Natural killer cell (primary cell): ENCODE measurements around the gene SLC39A11. TPM values are rescaled to one million over a fixed set of nuclear protein-coding genes. Genes with fewer than 3 reads are reported as not detected.

ENCODE experiments used
- ATAC-seq, 3 donors: fragments of 150-1000 bp in 2 of 3; fragments of 200-7000 bp in 1 of 3; cut with Tn5 transposase; 1 replicate in 1 of 3; 2 replicates in 2 of 3; pipeline ENCODE4 v1.10.0; 2021; ENCODE audit warnings: mild to moderate bottlenecking in 2 of 3, moderate library complexity in 2 of 3
- DNase-seq, 2 donors: peaks; one replicate each; pipeline versions ENCODE4 v3.0.0 to v3.0.0-alpha.2; 2013 to 2021; ENCODE audit warnings: mixed read lengths in 1 of 2
- H3K27ac ChIP-seq: one replicate; pipeline ENCODE4 v1.5.1; 2013; ENCODE audit warnings: mild to moderate bottlenecking, low read length
- H3K27me3 ChIP-seq: one replicate; pipeline ENCODE4 v1.6.1; 2013; ENCODE audit warnings: low read length; ENCODE audit not compliant: control insufficient read depth, insufficient read depth
- H3K36me3 ChIP-seq: one replicate; pipeline ENCODE4 v1.6.1; 2013; ENCODE audit warnings: low read length; ENCODE audit not compliant: control insufficient read depth, insufficient read depth
- H3K4me1 ChIP-seq: one replicate; pipeline ENCODE4 v1.6.1; 2013; ENCODE audit warnings: low read length; ENCODE audit not compliant: control insufficient read depth, insufficient read depth
- H3K4me3 ChIP-seq: one replicate; pipeline ENCODE4 v1.5.1; 2013; ENCODE audit warnings: low read length
- H3K9me3 ChIP-seq: one replicate; pipeline ENCODE4 v1.6.1; 2013; ENCODE audit warnings: low read length; ENCODE audit not compliant: control insufficient read depth, insufficient read depth
- H3K27ac Mint-ChIP-seq, 2 donors: one replicate each; pipeline ENCODE4 v1.8.0; 2022; ENCODE audit warnings: mild to moderate bottlenecking in 2 of 2, mixed read lengths in 2 of 2, moderate library complexity in 1 of 2
- H3K27me3 Mint-ChIP-seq, 2 donors: one replicate each; pipeline ENCODE4 v1.8.0; 2022; ENCODE audit warnings: low read depth in 2 of 2, mixed read lengths in 2 of 2
- H3K36me3 Mint-ChIP-seq: one replicate; pipeline ENCODE4 v1.8.0; 2022; ENCODE audit warnings: mixed read lengths
- H3K4me1 Mint-ChIP-seq, 2 donors: one replicate each; pipeline ENCODE4 v1.8.0; 2022; ENCODE audit warnings: mixed read lengths in 2 of 2
- H3K4me3 Mint-ChIP-seq: one replicate; pipeline ENCODE4 v1.8.0; 2022; ENCODE audit warnings: mild to moderate bottlenecking, moderate library complexity, mixed read lengths
- H3K9me3 Mint-ChIP-seq, 2 donors: one replicate each; pipeline ENCODE4 v1.8.0; 2022; ENCODE audit warnings: mixed read lengths in 2 of 2
- WGBS: methylation state at CpG from one replicate; pipeline ENCODE4 v1.1.7; 2013; ENCODE audit warnings: missing lambda C conversion rate; ENCODE audit not compliant: insufficient coverage; 5-methylcytosine and 5-hydroxymethylcytosine counted together
- intact Hi-C: fragments of 100-400 bp; cut with micrococcal nuclease; formaldehyde crosslinking; loops from one replicate; pipeline ENCODE4 v1.14.2; 2022
- total RNA-seq, 4 donors: library from RNA; stranded (reverse); fragments of 120-200 nt in 1 of 4; gene quantifications; one replicate each; pipeline versions ENCODE4 v1.2.3 to v1.2.4, GENCODE V29; 2013 to 2022
- TF ChIP-seq, protein P1 (sequence below): fragments of 200-600 bp; IDR thresholded peaks from one replicate; pipeline ENCODE4 v1.8.0; 2022; ENCODE audit warnings: antibody characterized with exemption

SLC39A11 gene
- total RNA-seq, 3 donors from 2014 or later (not counting 1 experiment from before 2014, with no cell fraction given): 32.6 to 44.9 (median 39.4) TPM

DNA sequence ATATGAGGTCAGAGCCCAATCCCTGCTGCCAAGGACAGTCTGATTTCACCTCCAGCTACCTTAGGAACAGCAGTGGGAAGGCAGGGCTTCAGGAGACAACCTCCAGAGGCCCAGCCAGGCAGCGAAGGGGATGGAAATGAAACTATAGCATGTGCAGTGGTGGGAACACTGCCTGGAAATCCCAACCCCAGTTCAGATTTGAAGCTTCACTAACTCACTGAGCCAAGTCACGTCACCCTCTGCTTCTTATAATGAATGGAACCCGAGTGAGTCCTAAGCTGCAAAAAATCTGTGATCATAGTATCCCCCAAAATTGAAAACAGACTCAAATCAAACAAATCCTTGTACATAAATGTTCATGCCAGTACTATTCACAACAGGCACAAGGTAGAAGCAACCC, 36.0 kb upstream of the SLC39A11 start:
- Mint-ChIP-seq H3K9me3 (no peaks in the 10 kb centered on the region), H3K27me3 (peaks cover 0 to 8% of the 10 kb centered on the region in 2 donors), H3K4me3 (no peak overlapping the region), H3K27ac (no peak overlapping the region), H3K36me3 (no peaks in the 10 kb centered on the region), H3K4me1 (no peaks in the 10 kb centered on the region)
- Histone ChIP-seq H3K27ac (no peak overlapping the region), H3K9me3 (no peaks in the 10 kb centered on the region), H3K4me1 (no peaks in the 10 kb centered on the region), H3K4me3 (no peak overlapping the region), H3K27me3 (no peaks in the 10 kb centered on the region), H3K36me3 (no peaks in the 10 kb centered on the region)
- DNase-seq (no peak), ATAC-seq (no peak)
- intact Hi-C loops: no loop called here
- WGBS: 80% methylated on average over 3 of the region's 3 CpGs
- TF ChIP-seq, protein P1, sequence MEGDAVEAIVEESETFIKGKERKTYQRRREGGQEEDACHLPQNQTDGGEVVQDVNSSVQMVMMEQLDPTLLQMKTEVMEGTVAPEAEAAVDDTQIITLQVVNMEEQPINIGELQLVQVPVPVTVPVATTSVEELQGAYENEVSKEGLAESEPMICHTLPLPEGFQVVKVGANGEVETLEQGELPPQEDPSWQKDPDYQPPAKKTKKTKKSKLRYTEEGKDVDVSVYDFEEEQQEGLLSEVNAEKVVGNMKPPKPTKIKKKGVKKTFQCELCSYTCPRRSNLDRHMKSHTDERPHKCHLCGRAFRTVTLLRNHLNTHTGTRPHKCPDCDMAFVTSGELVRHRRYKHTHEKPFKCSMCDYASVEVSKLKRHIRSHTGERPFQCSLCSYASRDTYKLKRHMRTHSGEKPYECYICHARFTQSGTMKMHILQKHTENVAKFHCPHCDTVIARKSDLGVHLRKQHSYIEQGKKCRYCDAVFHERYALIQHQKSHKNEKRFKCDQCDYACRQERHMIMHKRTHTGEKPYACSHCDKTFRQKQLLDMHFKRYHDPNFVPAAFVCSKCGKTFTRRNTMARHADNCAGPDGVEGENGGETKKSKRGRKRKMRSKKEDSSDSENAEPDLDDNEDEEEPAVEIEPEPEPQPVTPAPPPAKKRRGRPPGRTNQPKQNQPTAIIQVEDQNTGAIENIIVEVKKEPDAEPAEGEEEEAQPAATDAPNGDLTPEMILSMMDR: no peak

DNA sequence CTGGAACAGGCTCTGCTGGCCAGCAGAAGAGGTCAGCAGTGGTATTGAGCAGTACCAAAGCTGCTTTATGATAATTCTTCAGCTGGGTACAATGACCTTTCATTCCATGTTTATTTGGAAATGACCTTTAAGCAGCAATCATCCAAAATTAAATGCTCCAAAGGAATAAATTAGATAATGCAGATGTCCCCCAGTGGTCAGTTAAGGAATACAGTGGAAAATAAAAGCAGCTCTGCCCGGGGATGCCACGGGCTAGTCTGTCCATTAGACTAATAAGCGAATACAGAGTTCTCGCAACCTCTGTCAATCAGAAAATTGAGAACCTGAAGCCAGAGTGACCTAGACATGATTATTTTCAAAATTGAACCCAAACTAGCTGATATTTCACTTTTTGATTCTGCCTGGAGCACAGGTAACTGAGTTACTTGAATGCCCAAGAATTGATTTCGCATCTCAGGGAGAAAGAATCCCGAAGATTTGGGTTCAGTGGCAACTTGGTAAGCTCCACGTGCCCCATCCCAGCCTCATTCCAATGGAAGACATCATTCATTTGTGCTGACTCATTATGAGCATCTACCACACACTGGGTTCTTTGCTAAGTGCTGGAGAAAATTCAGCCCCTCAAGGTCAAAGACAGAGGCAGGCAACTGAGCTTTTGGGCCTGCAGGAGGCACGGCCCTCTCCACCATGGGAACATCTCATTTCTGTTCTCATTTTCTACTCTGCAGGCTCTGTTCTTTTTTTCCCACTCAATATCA, 34.4 kb upstream of the SLC39A11 start:
- intact Hi-C loops: no loop called here
- 72% methylated on average over 8 of the region's 8 CpGs for WGBS
- H3K9me3 Mint-ChIP-seq: no peaks in the 10 kb centered on the region
- no peak overlapping the region for H3K4me3 Mint-ChIP-seq
- Histone ChIP-seq H3K4me1 (no peaks in the 10 kb centered on the region), H3K9me3 (no peaks in the 10 kb centered on the region), H3K36me3 (no peaks in the 10 kb centered on the region), H3K4me3 (no peak overlapping the region), H3K27me3 (no peaks in the 10 kb centered on the region), H3K27ac (no peak overlapping the region)
- no peak for DNase-seq
- H3K36me3 Mint-ChIP-seq: no peaks in the 10 kb centered on the region
- no peak for ATAC-seq
- H3K27me3 Mint-ChIP-seq: peaks cover 6 to 8% of the 10 kb centered on the region in 2 donors
- TF ChIP-seq, protein P1: no peak
- H3K4me1 Mint-ChIP-seq: no peaks in the 10 kb centered on the region
- H3K27ac Mint-ChIP-seq: no peak overlapping the region

DNA sequence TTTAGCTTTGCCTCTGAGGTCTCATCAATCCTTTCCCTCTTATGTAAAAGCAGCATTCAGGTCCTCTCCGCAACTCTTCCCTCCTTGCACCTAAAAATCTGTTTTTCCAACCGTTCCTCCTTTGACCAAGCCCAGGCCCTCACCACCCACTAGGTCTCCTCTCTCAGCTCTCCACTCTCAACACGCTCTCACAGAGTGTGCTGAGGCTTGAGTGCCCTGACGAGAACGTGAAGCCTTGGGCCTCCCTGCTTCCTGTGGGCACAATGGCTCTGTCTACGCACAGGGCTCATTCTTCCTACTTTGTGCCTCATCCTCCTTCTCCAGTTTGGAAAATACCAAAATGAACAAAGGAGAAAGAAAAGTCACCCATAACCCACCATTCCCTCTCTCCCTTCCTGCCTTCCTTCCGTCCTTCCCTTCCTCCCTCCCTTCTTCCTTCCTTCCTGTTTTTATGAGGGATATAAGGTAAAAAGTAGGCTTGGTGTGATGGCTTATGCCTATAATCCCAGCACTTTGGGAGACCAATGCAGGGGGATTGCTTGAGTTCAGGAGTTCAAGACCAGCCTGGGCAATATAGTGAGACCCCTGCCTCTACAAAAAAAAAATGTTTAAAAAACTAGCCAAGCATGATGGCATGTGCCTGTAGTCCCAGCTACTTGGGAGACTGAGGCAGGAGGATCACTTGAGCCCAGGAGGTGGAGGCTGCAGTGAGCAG, 31.3 kb upstream of the SLC39A11 start:
- intact Hi-C loops: no loop called here
- Histone ChIP-seq H3K4me1 (no peaks in the 10 kb centered on the region), H3K27ac (no peak overlapping the region), H3K4me3 (no peak overlapping the region), H3K27me3 (no peaks in the 10 kb centered on the region), H3K36me3 (no peaks in the 10 kb centered on the region), H3K9me3 (no peaks in the 10 kb centered on the region)
- Mint-ChIP-seq H3K36me3 (no peaks in the 10 kb centered on the region), H3K27me3 (peaks cover 5 to 6% of the 10 kb centered on the region in 2 donors), H3K4me1 (no peaks in the 10 kb centered on the region), H3K4me3 (no peak overlapping the region), H3K9me3 (no peaks in the 10 kb centered on the region), H3K27ac (no peak overlapping the region)
- no peak for ATAC-seq
- TF ChIP-seq, protein P1: no peak
- DNase-seq: no peak
- WGBS: 73% methylated on average over 6 of the region's 7 CpGs
